Testis (tissue), 3 donors: ENCODE results near the gene GALNT18. TPM values are rescaled to one million over a fixed set of nuclear protein-coding genes. Genes with fewer than 3 reads are reported as not detected.
A peak's percentile ranks its signal among the peaks of the same experiment; 100 is the strongest.

ENCODE experiments used
- DNase-seq: peaks from one replicate; pipeline ENCODE4 v3.0.0-alpha.2; 2019
- H3K27ac ChIP-seq, 2 donors: fragments of 200-600 bp; sonication (generic); one replicate each; pipeline ENCODE4 v1.5.1; 2019
- H3K27me3 ChIP-seq: fragments of 200-600 bp; sonication (generic); one replicate; pipeline ENCODE4 v1.5.1; 2019
- H3K36me3 ChIP-seq: fragments of 200-600 bp; sonication (generic); one replicate; pipeline ENCODE4 v1.5.1; 2017; ENCODE audit warnings: low read depth; ENCODE audit errors: missing control alignments
- H3K4me1 ChIP-seq: fragments of 200-600 bp; sonication (generic); one replicate; pipeline ENCODE4 v1.5.1; 2019
- H3K4me3 ChIP-seq, 2 donors: fragments of 200-600 bp; sonication (generic); one replicate each; pipeline ENCODE4 v1.5.1; 2017 to 2019
- H3K9me3 ChIP-seq: fragments of 200-600 bp; sonication (generic); one replicate; pipeline ENCODE4 v1.5.1; 2017
- CTCF ChIP-seq, 3 experiments: fragments of 450-650 bp in 2 of 3; fragments of 200-600 bp in 1 of 3; sonication (generic) in 1 of 3; IDR thresholded peaks; one replicate each; pipeline ENCODE4 v1.5.1; 2016 to 2019; ENCODE audit warnings: antibody characterized with exemption in 3 of 3, mild to moderate bottlenecking in 2 of 3, moderate library complexity in 1 of 3
- POLR2A ChIP-seq: fragments of 450-650 bp; IDR thresholded peaks from one replicate; pipeline ENCODE4 v1.6.1; 2017; ENCODE audit warnings: antibody characterized with exemption, mild to moderate bottlenecking, moderate library complexity
- WGBS, 2 donors: methylation state at CpG; one replicate each; pipeline ENCODE4 v1.1.5; 2018; 5-methylcytosine and 5-hydroxymethylcytosine counted together
- intact Hi-C: fragments of 100-400 bp; cut with DNase I; formaldehyde crosslinking; loops from one replicate; pipeline ENCODE4 v1.15.1; 2023; ENCODE audit warnings: low total_unique reads
- polyA plus RNA-seq: library from polyadenylated mRNA; stranded (reverse); fragments of 350-450 nt; fragmentation: Illumina TruSeq; extraction: RNeasy Lipid Tissue Mini Kit (QIAGEN cat#74804); gene quantifications from one replicate; pipeline ENCODE4 v1.2.3, GENCODE V29; 2014; ENCODE audit warnings: low read depth, low replicate concordance; ENCODE audit not compliant: insufficient read depth
- total RNA-seq, 2 donors: library from RNA; depleted of rRNA; stranded (reverse); fragments of >200 nt; gene quantifications; one replicate each; pipeline ENCODE4 v1.2.3, GENCODE V29; 2016

Gene GALNT18
- total and polyA plus RNA-seq, 3 donors from 2014 or later, result 39.2 to 106 (median 73.9) TPM

DNA sequence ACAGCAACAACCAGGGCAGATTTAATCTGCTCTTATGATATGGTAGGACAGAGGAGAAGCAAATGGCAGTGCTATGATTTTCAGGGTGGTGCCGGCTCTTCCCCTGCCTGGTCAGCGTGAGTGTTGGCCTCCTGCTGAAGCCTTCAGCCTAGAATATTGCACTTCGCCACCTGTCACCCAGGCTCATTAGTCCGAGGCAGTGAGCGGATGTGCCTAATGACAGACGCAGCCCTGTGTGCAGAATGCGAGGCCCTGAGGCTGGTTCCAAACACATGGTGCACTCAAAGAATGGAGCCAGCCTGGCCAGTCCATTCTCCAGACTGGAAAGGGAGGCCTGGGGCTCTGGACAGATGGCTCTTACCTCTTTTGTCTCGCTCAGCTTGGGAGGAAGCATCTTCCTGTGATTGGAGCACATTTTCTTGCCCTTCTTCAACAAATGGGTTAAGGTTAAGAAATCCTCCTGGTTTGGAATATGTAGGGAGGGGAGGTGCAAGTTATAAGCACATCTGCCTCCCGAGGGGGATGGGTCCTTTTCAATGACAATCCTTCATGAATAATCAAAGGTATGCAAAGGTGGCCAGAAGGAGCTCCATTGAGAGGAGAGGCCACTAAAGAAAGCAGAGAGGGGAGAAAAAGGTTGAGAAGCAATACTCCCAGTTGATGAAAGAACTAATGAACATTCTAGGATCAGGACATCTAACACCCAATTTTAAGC, 39.7 kb upstream of the GALNT18 start:
- no peak for TF ChIP-seq CTCF (IDR thresholded peaks at IDR 0.05)
- no peaks in the 10 kb centered on the region for H3K27me3 ChIP-seq
- no peak overlapping the region for H3K27ac ChIP-seq
- H3K4me1 ChIP-seq, result no peaks in the 10 kb centered on the region
- intact Hi-C loops, result no loop called here
- DNase-seq, result no peak
- H3K9me3 ChIP-seq, result no peaks in the 10 kb centered on the region
- no peaks in the 10 kb centered on the region for H3K36me3 ChIP-seq
- H3K4me3 ChIP-seq, result no peak overlapping the region
- WGBS, 2 donors, result 90 to 95% methylated on average over 3 to 9 of the region's 9 CpGs

DNA sequence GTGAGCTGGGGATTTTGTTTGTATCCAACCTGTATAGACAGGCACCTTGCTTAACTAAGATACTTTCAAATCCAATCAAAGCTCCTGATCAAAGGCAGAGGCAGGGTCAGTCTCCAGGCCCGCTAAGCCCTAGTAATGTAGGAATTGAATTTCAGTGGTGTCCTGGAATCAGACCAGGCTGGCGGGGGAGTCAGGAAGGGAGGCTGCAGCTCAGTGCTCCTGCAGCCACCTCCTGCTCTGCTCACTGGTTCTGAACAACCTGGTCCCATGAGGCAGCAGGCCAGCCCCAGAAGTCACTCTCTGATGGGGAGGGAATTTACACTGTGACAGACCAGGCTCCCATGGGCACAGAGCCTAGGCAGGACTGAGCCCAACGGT, 38.5 kb upstream of the GALNT18 start:
- H3K9me3 ChIP-seq, result no peaks in the 10 kb centered on the region
- TF ChIP-seq POLR2A (no peak), CTCF (IDR thresholded peaks at IDR 0.05) (no peak)
- no peak overlapping the region for H3K27ac ChIP-seq
- intact Hi-C loops, result no loop called here
- no peaks in the 10 kb centered on the region for H3K4me1 ChIP-seq
- H3K36me3 ChIP-seq, result no peaks in the 10 kb centered on the region
- H3K4me3 ChIP-seq, result no peak overlapping the region
- H3K27me3 ChIP-seq, result no peaks in the 10 kb centered on the region
- no peak for DNase-seq
- 80 to 85% methylated on average over 1 to 3 of the region's 3 CpGs for WGBS, 2 donors

DNA sequence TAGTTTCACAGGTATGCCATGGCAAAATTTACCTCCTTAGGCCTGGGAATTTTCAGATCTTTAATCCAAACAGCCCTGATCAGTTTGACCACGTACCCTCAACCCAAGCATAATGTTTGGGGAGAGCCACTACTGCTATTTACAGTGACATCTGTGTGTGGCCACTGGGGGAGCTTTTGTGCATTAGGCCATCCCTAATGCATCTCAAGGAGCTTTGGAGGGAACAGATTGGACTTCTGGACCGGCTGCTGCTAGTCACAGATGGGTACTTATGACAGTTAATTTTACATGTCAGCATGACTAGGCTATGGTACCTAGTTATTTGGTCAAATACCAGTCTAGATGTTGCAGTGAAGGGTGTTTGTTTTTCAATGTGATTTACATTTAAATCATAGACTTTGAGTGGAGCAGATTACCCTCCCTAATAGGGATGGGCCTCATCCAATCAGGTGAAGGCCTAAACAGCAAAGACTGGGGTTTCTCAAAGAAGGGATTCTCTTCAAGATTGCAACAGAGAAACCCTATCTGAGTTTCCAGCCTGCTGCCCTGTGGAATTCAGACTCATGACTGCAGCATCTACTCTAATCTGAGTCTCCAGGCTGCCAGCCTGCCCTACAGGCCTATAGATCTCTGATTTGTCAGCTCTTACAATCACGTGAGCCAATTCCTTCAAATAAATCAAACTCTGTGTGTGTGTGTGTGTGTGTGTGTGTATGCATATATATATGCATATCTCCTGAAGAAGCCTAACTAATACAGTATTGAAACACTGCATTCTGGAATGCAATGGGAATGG, 38.0 kb upstream of the GALNT18 start:
- no peaks in the 10 kb centered on the region for H3K36me3 ChIP-seq
- intact Hi-C loops, result no loop called here
- WGBS, 2 donors, result 85 to 97% methylated on average over 3 of the region's 3 CpGs
- no peak overlapping the region for H3K27ac ChIP-seq
- TF ChIP-seq CTCF (IDR thresholded peaks at IDR 0.05) (peak in 1 of 3 experiments; percentile 17), POLR2A (no peak)
- no peak overlapping the region for H3K4me3 ChIP-seq
- no peaks in the 10 kb centered on the region for H3K9me3 ChIP-seq
- DNase-seq, result no peak
- no peaks in the 10 kb centered on the region for H3K4me1 ChIP-seq
- H3K27me3 ChIP-seq, result no peaks in the 10 kb centered on the region

- intact Hi-C loops, result no loop called here
- H3K4me3 ChIP-seq, result no peak overlapping the region
- WGBS, 2 donors, result 76 to 83% methylated on average over 5 to 6 of the region's 6 CpGs
- no peaks in the 10 kb centered on the region for H3K36me3 ChIP-seq
- H3K27me3 ChIP-seq, result no peaks in the 10 kb centered on the region
- no peaks in the 10 kb centered on the region for H3K9me3 ChIP-seq
- no peak for DNase-seq
- TF ChIP-seq CTCF (IDR thresholded peaks at IDR 0.05) (no peak), POLR2A (no peak)
- H3K27ac ChIP-seq, result no peak overlapping the region
- no peaks in the 10 kb centered on the region for H3K4me1 ChIP-seq
Measured at GRCh38 chr11:11657218-11657955, 35.6 kb upstream of the GALNT18 start.
